Ovary (tissue), 3 donors: ENCODE data around the gene RFPL1.

Experiments
- EP300 ChIP-seq: sonication (generic); formaldehyde crosslinking; IDR thresholded peaks from one replicate; pipeline ENCODE4 v1.6.1; 2017; ENCODE audit warnings: antibody characterized with exemption
- POLR2A ChIP-seq: fragments of 450-650 bp; IDR thresholded peaks from one replicate; pipeline ENCODE4 v1.6.1; 2017; ENCODE audit warnings: antibody characterized with exemption, mild to moderate bottlenecking, moderate library complexity
- TF ChIP-seq, protein P1 (sequence below), 3 donors: fragments of 450-650 bp in 2 of 3; fragments of 200-600 bp in 1 of 3; IDR thresholded peaks; one replicate each; pipeline versions ENCODE4 v1.5.1 to v1.8.0; 2016 to 2022; ENCODE audit warnings: antibody characterized with exemption in 3 of 3, mild to moderate bottlenecking in 1 of 3
- donor health status: DM: no; HTN: no; CAD: no.

DNA sequence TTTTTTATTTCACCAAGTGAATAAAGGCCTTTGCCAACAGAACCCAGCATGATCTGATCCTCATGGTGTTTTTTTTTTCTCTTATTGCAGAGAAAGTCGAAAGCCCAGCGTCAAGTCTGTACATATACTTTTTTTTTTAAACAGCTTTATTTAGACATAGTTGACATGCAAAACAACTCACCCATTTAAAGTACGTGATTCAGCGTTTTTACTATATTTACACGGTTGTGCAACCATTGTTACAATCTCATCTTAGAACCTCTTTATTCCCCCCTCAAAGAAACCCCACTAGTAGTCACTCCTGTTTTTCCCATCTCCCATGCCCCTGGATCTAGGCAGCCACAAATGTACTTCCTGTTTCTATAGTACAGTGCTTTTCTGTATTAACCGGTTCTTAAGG is 29.4 kb upstream of the RFPL1 start:
- TF ChIP-seq, protein P1, sequence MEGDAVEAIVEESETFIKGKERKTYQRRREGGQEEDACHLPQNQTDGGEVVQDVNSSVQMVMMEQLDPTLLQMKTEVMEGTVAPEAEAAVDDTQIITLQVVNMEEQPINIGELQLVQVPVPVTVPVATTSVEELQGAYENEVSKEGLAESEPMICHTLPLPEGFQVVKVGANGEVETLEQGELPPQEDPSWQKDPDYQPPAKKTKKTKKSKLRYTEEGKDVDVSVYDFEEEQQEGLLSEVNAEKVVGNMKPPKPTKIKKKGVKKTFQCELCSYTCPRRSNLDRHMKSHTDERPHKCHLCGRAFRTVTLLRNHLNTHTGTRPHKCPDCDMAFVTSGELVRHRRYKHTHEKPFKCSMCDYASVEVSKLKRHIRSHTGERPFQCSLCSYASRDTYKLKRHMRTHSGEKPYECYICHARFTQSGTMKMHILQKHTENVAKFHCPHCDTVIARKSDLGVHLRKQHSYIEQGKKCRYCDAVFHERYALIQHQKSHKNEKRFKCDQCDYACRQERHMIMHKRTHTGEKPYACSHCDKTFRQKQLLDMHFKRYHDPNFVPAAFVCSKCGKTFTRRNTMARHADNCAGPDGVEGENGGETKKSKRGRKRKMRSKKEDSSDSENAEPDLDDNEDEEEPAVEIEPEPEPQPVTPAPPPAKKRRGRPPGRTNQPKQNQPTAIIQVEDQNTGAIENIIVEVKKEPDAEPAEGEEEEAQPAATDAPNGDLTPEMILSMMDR (IDR thresholded peaks at IDR 0.05), result no peak
- TF ChIP-seq POLR2A (no peak), EP300 (no peak)
